ENCODE measurements around the gene SMAD7.

DNA sequence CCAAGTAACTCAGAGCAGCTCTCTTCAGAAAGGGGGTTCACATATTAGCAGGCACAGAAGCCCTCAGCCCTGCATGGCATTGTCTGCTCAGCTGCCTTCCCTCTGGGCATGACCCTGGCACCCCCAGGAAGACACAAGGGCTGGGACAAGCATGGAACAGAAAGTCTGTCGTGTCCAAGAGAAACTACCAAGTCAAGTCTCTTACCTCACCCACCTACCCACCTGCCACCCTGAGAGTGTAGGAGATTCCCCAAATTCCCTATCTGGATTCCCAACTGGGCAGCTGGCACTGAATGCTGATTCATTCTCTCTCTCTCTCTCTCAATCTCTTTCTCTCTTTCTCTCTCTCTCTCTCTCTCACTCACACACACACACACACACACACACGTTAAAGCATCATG lies 21.6 kb downstream of the SMAD7 start:
- TF ChIP-seq ZFP30 (CRISPR knock-in tag; IDR thresholded peaks at IDR 0.05) (no peak), ZFP3 (CRISPR knock-in tag; IDR thresholded peaks at IDR 0.05) (no peak)
